ENCODE results near the gene STARD10. TPM values are rescaled to one million over a fixed set of nuclear protein-coding genes. Genes with fewer than 3 reads are reported as not detected.
A peak's percentile ranks its signal among the peaks of the same experiment; 100 is the strongest.
"Not testable (repeated sequence)": the region's sequence is repeated elsewhere in the genome, so short reads cannot be mapped to it uniquely, and the experiment has no call there.

STARD10 gene
- total RNA-seq, 2 donors from 2014 or later: 122 to 209 TPM

GRCh38 chr11:72829884-72830533 is 36.2 kb upstream of the STARD10 start:
- TF ChIP-seq CTCF (IDR thresholded peaks at IDR 0.05) (no peak), POLR2A (IDR thresholded peaks at IDR 0.05) (no peak)
- intact Hi-C loops (cut with DNase I): loop anchor here (5.0 kb wide), 1 partner anchor 347 kb away; no protein-coding TSS in a partner anchor
- Histone ChIP-seq H3K4me1 (peaks cover 8% of the 10 kb centered on the region), H3K27me3 (no peaks in the 10 kb centered on the region), H3K36me3 (replicated peaks in 1 of 2; ENCODE audit: insufficient read depth in 1 of 2, low read depth in 2 of 2) (no peaks in the 10 kb centered on the region), H3K9me3 (no peaks in the 10 kb centered on the region), H3K4me3 (no peak overlapping the region), H3K27ac (no peak overlapping the region)
- WGBS, 2 donors: 88 to 90% methylated on average over 4 to 5 of the region's 5 CpGs
- ATAC-seq (no peak), DNase-seq (no peak)

GRCh38 chr11:72829178-72829577 is 35.3 kb upstream of the STARD10 start:
- H3K27me3 ChIP-seq: no peaks in the 10 kb centered on the region
- H3K4me1 ChIP-seq: peaks cover 8% of the 10 kb centered on the region
- no peak for TF ChIP-seq CTCF (IDR thresholded peaks at IDR 0.05)
- TF ChIP-seq POLR2A (IDR thresholded peaks at IDR 0.05): no peak
- ATAC-seq (no peak), DNase-seq (no peak)
- H3K36me3 ChIP-seq (replicated peaks in 1 of 2; ENCODE audit: insufficient read depth in 1 of 2, low read depth in 2 of 2): no peaks in the 10 kb centered on the region
- H3K4me3 ChIP-seq: no peak overlapping the region
- no peak overlapping the region for H3K27ac ChIP-seq
- WGBS, 2 donors: 93 to 95% methylated on average over 13 of the region's 13 CpGs
- no peaks in the 10 kb centered on the region for H3K9me3 ChIP-seq
- intact Hi-C loops (cut with DNase I): no loop called here

- no peaks in the 10 kb centered on the region for H3K27me3 ChIP-seq
- no peaks in the 10 kb centered on the region for H3K36me3 ChIP-seq (replicated peaks in 1 of 2; ENCODE audit: insufficient read depth in 1 of 2, low read depth in 2 of 2)
- H3K9me3 ChIP-seq: no peaks in the 10 kb centered on the region
- DNase-seq (no peak), ATAC-seq (no peak)
- intact Hi-C loops (cut with DNase I): no loop called here
- no peak overlapping the region for H3K27ac ChIP-seq
- WGBS, 2 donors: 87 to 89% methylated on average over 3 to 5 of the region's 7 CpGs
- TF ChIP-seq CTCF (IDR thresholded peaks at IDR 0.05) (no peak), POLR2A (IDR thresholded peaks at IDR 0.05) (no peak)
- H3K4me1 ChIP-seq: peaks cover 8% of the 10 kb centered on the region
- no peak overlapping the region for H3K4me3 ChIP-seq
Measured at GRCh38 chr11:72828692-72829101, 34.9 kb upstream of the STARD10 start.

GRCh38 chr11:72828081-72828567 is 34.3 kb upstream of the STARD10 start:
- Histone ChIP-seq H3K4me1 (peaks cover 8% of the 10 kb centered on the region), H3K9me3 (no peaks in the 10 kb centered on the region), H3K27ac (peak overlapping the region in 1 of 4 donors; percentile 7), H3K36me3 (replicated peaks in 1 of 2; ENCODE audit: insufficient read depth in 1 of 2, low read depth in 2 of 2) (no peaks in the 10 kb centered on the region), H3K27me3 (no peaks in the 10 kb centered on the region), H3K4me3 (no peak overlapping the region)
- intact Hi-C loops (cut with DNase I): no loop called here
- ATAC-seq (no peak), DNase-seq (peak in 1 of 4 donors; percentile 30)
- 46 to 51% methylated on average over 10 to 11 of the region's 11 CpGs for WGBS, 2 donors
- no peak for TF ChIP-seq POLR2A (IDR thresholded peaks at IDR 0.05)

GRCh38 chr11:72827656-72828055 is 33.8 kb upstream of the STARD10 start:
- intact Hi-C loops (cut with DNase I); DNase-seq; H3K9me3 ChIP-seq; H3K27me3 ChIP-seq; H3K36me3 ChIP-seq (replicated peaks in 1 of 2; ENCODE audit: insufficient read depth in 1 of 2, low read depth in 2 of 2); ATAC-seq; H3K4me1 ChIP-seq; H3K4me3 ChIP-seq: not testable (repeated sequence)
- 81 to 87% methylated on average over 11 of the region's 11 CpGs for WGBS, 2 donors
- peak overlapping the region in 1 of 4 donors; percentile 24 for H3K27ac ChIP-seq
